Prostate gland (tissue), 2 donors: ENCODE data around the gene NPR1. TPM values are rescaled to one million over a fixed set of nuclear protein-coding genes. Genes with fewer than 3 reads are reported as not detected.

Experiments
- DNase-seq: peaks from one replicate; pipeline ENCODE4 v3.0.0-alpha.2; 2019; ENCODE audit warnings: low spot score
- H3K27ac ChIP-seq, 2 donors: fragments of 200-600 bp; sonication (generic); 2 replicates each; pipeline ENCODE4 v1.5.1; 2017 to 2019
- H3K27me3 ChIP-seq: fragments of 200-600 bp; sonication (generic); replicated peaks from 2 replicates; pipeline ENCODE4 v1.5.1; 2019; ENCODE audit not compliant: insufficient read depth
- H3K36me3 ChIP-seq, 2 donors: fragments of 200-600 bp; sonication (generic); 1 replicate in 1 of 2; 2 replicates in 1 of 2; pipeline versions ENCODE4 v1.5.1 to v1.8.1; 2017 to 2019
- H3K4me1 ChIP-seq: fragments of 200-600 bp; sonication (generic); replicated peaks from 2 replicates; pipeline ENCODE4 v1.5.1; 2019
- H3K4me3 ChIP-seq, 2 donors: fragments of 200-600 bp; sonication (generic); 2 replicates each; pipeline ENCODE4 v1.5.1; 2017 to 2019
- H3K9me3 ChIP-seq: fragments of 200-600 bp; sonication (generic); 2 replicates; pipeline ENCODE4 v1.5.1; 2017
- CTCF ChIP-seq, 4 experiments: fragments of 200-600 bp in 2 of 4; fragments of 450-650 bp in 2 of 4; sonication (generic) in 2 of 4; IDR thresholded peaks; 1 replicate in 3 of 4; 2 replicates in 1 of 4; pipeline ENCODE4 v1.5.1; 2016 to 2019; ENCODE audit warnings: antibody characterized with exemption in 4 of 4, mild to moderate bottlenecking in 2 of 4, moderate library complexity in 2 of 4
- POLR2A ChIP-seq: fragments of 450-650 bp; IDR thresholded peaks from one replicate; pipeline ENCODE4 v1.6.1; 2016; ENCODE audit warnings: antibody characterized with exemption, mild to moderate bottlenecking
- POLR2AphosphoS5 ChIP-seq: sonication (generic); formaldehyde crosslinking; IDR thresholded peaks from one replicate; pipeline ENCODE4 v1.6.1; 2017; ENCODE audit warnings: antibody characterized with exemption
- WGBS: methylation state at CpG from one replicate; pipeline ENCODE4 v1.1.5; 2018; 5-methylcytosine and 5-hydroxymethylcytosine counted together
- intact Hi-C: fragments of 100-400 bp; cut with DNase I; formaldehyde crosslinking; loops from one replicate; pipeline ENCODE4 v1.14.2; 2022
- total RNA-seq, 2 donors: library from RNA; depleted of rRNA; stranded (reverse); fragments of >200 nt; gene quantifications; one replicate each; pipeline ENCODE4 v1.1.0, GENCODE V29; 2016

The NPR1 gene
- total RNA-seq, 2 donors from 2014 or later, result 2.9 to 6.0 TPM

GRCh38 chr1:153631047-153632022, 47.2 kb upstream of the NPR1 start:
- Histone ChIP-seq H3K4me3 (no peak overlapping the region), H3K27ac (no peak overlapping the region), H3K36me3 (no peaks in the 10 kb centered on the region), H3K27me3 (no peaks in the 10 kb centered on the region), H3K9me3 (no peaks in the 10 kb centered on the region), H3K4me1 (peaks cover 5% of the 10 kb centered on the region)
- WGBS, result 75% methylated on average over 10 of the region's 10 CpGs
- no peak for DNase-seq
- TF ChIP-seq CTCF (IDR thresholded peaks at IDR 0.05), result no peak
- no peak for TF ChIP-seq POLR2AphosphoS5
- TF ChIP-seq POLR2A, result no peak
- intact Hi-C loops, result loop anchor here (2.0 kb wide), 1 partner anchor 19 kb away; the partner anchor contains the start of gene S100A16

- peak overlapping the region; percentile 76 to 93 for H3K4me3 ChIP-seq
- H3K27ac ChIP-seq, result peak overlapping the region; percentile 99 to 100
- H3K4me1 ChIP-seq, result no peaks in the 10 kb centered on the region
- peaks cover 0 to 6% of the 10 kb centered on the region in 2 donors for H3K36me3 ChIP-seq
- DNase-seq, result no peak
- 45% methylated on average over 18 of the region's 18 CpGs for WGBS
- TF ChIP-seq CTCF (IDR thresholded peaks at IDR 0.05), result no peak
- no peak for TF ChIP-seq POLR2A
- H3K27me3 ChIP-seq, result no peaks in the 10 kb centered on the region
- H3K9me3 ChIP-seq, result no peaks in the 10 kb centered on the region
- intact Hi-C loops, result loop anchor here (2.0 kb wide), 1 partner anchor 20 kb away; the partner anchor contains the start of gene S100A16
Observed at GRCh38 chr1:153633161-153633753, 45.2 kb upstream of the NPR1 start.

- 1% methylated on average over 65 of the region's 65 CpGs for WGBS
- H3K27me3 ChIP-seq, result no peaks in the 10 kb centered on the region
- intact Hi-C loops, result loop anchor here (2.0 kb wide), 2 partner anchors 21 to 25 kb away; partner anchors contain the start of genes S100A16 and SNAPIN
- DNase-seq, result peak; percentile 98
- no peaks in the 10 kb centered on the region for H3K9me3 ChIP-seq
- TF ChIP-seq CTCF (IDR thresholded peaks at IDR 0.05) (peak in 2 of 4 experiments; percentile 26 to 44), POLR2A (peak; percentile 94), POLR2AphosphoS5 (peak; percentile 98)
- H3K4me3 ChIP-seq, result peak within 1 kb of the TSS; percentile 76 to 93
- peaks cover 0 to 9% of the 10 kb centered on the region in 2 donors for H3K36me3 ChIP-seq
- H3K4me1 ChIP-seq, result no peaks in the 10 kb centered on the region
- H3K27ac ChIP-seq, result peak within 1 kb of the TSS; percentile 99 to 100
Observed at GRCh38 chr1:153633754-153634665, 44.5 kb upstream of the NPR1 start, which contains the start of gene CHTOP. Gene CHTOP (plus strand): TSS chr1:153634066. CDS start chr1:153636589, 2,523 bp downstream.

- Histone ChIP-seq H3K27me3 (no peaks in the 10 kb centered on the region), H3K4me3 (peak overlapping the region in 1 of 2 donors; percentile 93), H3K27ac (no peak overlapping the region), H3K4me1 (no peaks in the 10 kb centered on the region), H3K9me3 (no peaks in the 10 kb centered on the region), H3K36me3 (peaks cover 4 to 9% of the 10 kb centered on the region in 2 donors)
- TF ChIP-seq CTCF (IDR thresholded peaks at IDR 0.05) (no peak), POLR2A (no peak), POLR2AphosphoS5 (no peak)
- no peak for DNase-seq
- intact Hi-C loops, result loop anchor here (2.0 kb wide), 1 partner anchor 23 kb away; the partner anchor contains the start of gene SNAPIN
- 84% methylated on average over 7 of the region's 7 CpGs for WGBS
Observed at GRCh38 chr1:153635872-153636271, 42.6 kb upstream of the NPR1 start.
